GM23338 (cell line): ENCODE results near the gene MAP4K4. TPM values are rescaled to one million over a fixed set of nuclear protein-coding genes. Genes with fewer than 3 reads are reported as not detected.

ENCODE experiments used
- ATAC-seq: fragments of 200-7000 bp; cut with Tn5 transposase; 3 replicates; pipeline ENCODE4 v1.9.1; 2020
- DNase-seq: peaks from one replicate; pipeline ENCODE4 v3.0.0-alpha.2; 2015; ENCODE audit warnings: low spot score
- H2AFZ ChIP-seq: fragments of 200-600 bp; sonication (generic); 2 replicates; pipeline ENCODE4 v1.8.0; 2016; ENCODE audit warnings: antibody characterized with exemption, mild to moderate bottlenecking, moderate library complexity
- H3F3A ChIP-seq: fragments of 200-600 bp; sonication (generic); replicated peaks from 2 replicates; pipeline ENCODE4 v1.8.0; 2017; ENCODE audit warnings: antibody characterized with exemption, mixed run types, low read depth
- H3K27ac ChIP-seq: fragments of 200-600 bp; sonication (generic); 2 replicates; pipeline ENCODE4 v1.6.1; 2016; ENCODE audit warnings: low read depth
- H3K27me3 ChIP-seq: fragments of 200-600 bp; sonication (generic); 2 replicates; pipeline ENCODE4 v1.8.0; 2016; ENCODE audit warnings: mild to moderate bottlenecking, mixed run types, moderate library complexity; ENCODE audit not compliant: insufficient read depth
- H3K36me3 ChIP-seq: fragments of 200-600 bp; sonication (generic); 2 replicates; pipeline ENCODE4 v1.8.0; 2016; ENCODE audit warnings: mild to moderate bottlenecking; ENCODE audit not compliant: insufficient read depth
- H3K4me1 ChIP-seq: fragments of 200-600 bp; sonication (generic); 2 replicates; pipeline ENCODE4 v1.8.0; 2016; ENCODE audit warnings: mild to moderate bottlenecking, moderate library complexity; ENCODE audit not compliant: insufficient read depth
- H3K4me2 ChIP-seq: fragments of 200-600 bp; sonication (generic); 2 replicates; pipeline ENCODE4 v1.7.1; 2017; ENCODE audit warnings: mixed run types
- H3K4me3 ChIP-seq: fragments of 200-600 bp; sonication (generic); 2 replicates; pipeline ENCODE4 v1.6.1; 2016; ENCODE audit warnings: mixed run types
- H3K79me2 ChIP-seq: fragments of 200-600 bp; sonication (generic); replicated peaks from 2 replicates; pipeline ENCODE4 v1.8.0; 2017; ENCODE audit warnings: mild to moderate bottlenecking; ENCODE audit not compliant: insufficient read depth
- H3K9me2 ChIP-seq: fragments of 200-600 bp; sonication (generic); 2 replicates; pipeline ENCODE4 v1.8.0; 2017; ENCODE audit not compliant: insufficient read depth
- H4K20me1 ChIP-seq: fragments of 200-600 bp; sonication (generic); replicated peaks from 2 replicates; pipeline ENCODE4 v1.8.0; 2017; ENCODE audit warnings: mild to moderate bottlenecking; ENCODE audit not compliant: insufficient read depth
- H3K27ac Mint-ChIP-seq: 2 replicates; pipeline ENCODE4 v1.8.0; 2020; ENCODE audit warnings: inconsistent platforms, mild to moderate bottlenecking, moderate library complexity, mixed read lengths
- H3K27me3 Mint-ChIP-seq: 3 replicates; pipeline ENCODE4 v1.8.0; 2022; ENCODE audit warnings: low read depth, mild to moderate bottlenecking, moderate library complexity, mixed read lengths, inconsistent platforms; ENCODE audit not compliant: insufficient read depth, poor library complexity
- H3K36me3 Mint-ChIP-seq: 3 replicates; pipeline ENCODE4 v1.8.0; 2021; ENCODE audit warnings: low read depth, mild to moderate bottlenecking, inconsistent platforms, moderate library complexity, mixed read lengths
- H3K4me1 Mint-ChIP-seq: 3 replicates; pipeline ENCODE4 v1.8.0; 2020; ENCODE audit warnings: mild to moderate bottlenecking, inconsistent platforms, mixed read lengths
- H3K4me3 Mint-ChIP-seq: 3 replicates; pipeline ENCODE4 v1.8.0; 2021; ENCODE audit warnings: moderate library complexity, mild to moderate bottlenecking, inconsistent platforms, mixed read lengths
- H3K9me3 Mint-ChIP-seq: 3 replicates; pipeline ENCODE4 v1.8.0; 2020; ENCODE audit warnings: moderate library complexity, mild to moderate bottlenecking, inconsistent platforms, mixed read lengths
- CREB1 ChIP-seq: fragments of 250-450 bp; sonication (Bioruptor Pico); IDR thresholded peaks from 2 replicates; pipeline ENCODE4 v1.5.0; 2020; ENCODE audit warnings: low read depth, mild to moderate bottlenecking, moderate library complexity
- CTCF ChIP-seq, 2 experiments: fragments of 200-600 bp in 1 of 2; sonication (generic) in 1 of 2; conservative IDR thresholded peaks; 2 replicates each; pipeline versions ENCODE4 v1.5.1 to v1.6.1; 2016 to 2017; ENCODE audit warnings: antibody characterized with exemption in 2 of 2, low read depth in 2 of 2, mild to moderate bottlenecking in 2 of 2, moderate library complexity in 1 of 2
- EZH2 ChIP-seq: fragments of 200-600 bp; sonication (generic); IDR thresholded peaks from one replicate; pipeline ENCODE4 v1.8.0; 2017; ENCODE audit warnings: antibody characterized with exemption, mild to moderate bottlenecking, low read depth; ENCODE audit not compliant: unreplicated experiment
- NANOG ChIP-seq: IDR thresholded peaks from 2 replicates; pipeline ENCODE4 v1.6.1; 2016; ENCODE audit warnings: antibody characterized with exemption, borderline replicate concordance
- POLR2AphosphoS5 ChIP-seq: IDR thresholded peaks from 2 replicates; pipeline ENCODE4 v1.6.1; 2016; ENCODE audit warnings: antibody characterized with exemption, low read depth
- REST ChIP-seq: IDR thresholded peaks from one replicate; pipeline ENCODE4 v1.6.1; 2018; ENCODE audit warnings: antibody characterized with exemption; ENCODE audit not compliant: unreplicated experiment
- STAT1 ChIP-seq: IDR thresholded peaks from one replicate; pipeline ENCODE4 v1.6.1; 2016; ENCODE audit warnings: antibody characterized with exemption; ENCODE audit not compliant: unreplicated experiment
- ZNF462 ChIP-seq: fragments of 250-450 bp; sonication (Bioruptor Pico); IDR thresholded peaks from 2 replicates; pipeline ENCODE4 v1.5.0; 2020; ENCODE audit warnings: mild to moderate bottlenecking, moderate library complexity
- polyA plus RNA-seq: library from polyadenylated mRNA; unstranded; fragments of >200 nt; fragmentation: Nextera tagmentation; extraction: Ambion mirVana; gene quantifications from 2 replicates; pipeline ENCODE4 v1.2.1, GENCODE V29; 2016
- total RNA-seq: library from RNA; depleted of rRNA; stranded (reverse); fragments of >200 nt; shearing (Covaris generic); gene quantifications from 2 replicates; pipeline ENCODE4 v1.2.3, GENCODE V29; 2014

The MAP4K4 gene
- total and polyA plus RNA-seq, 2 experiments from 2014 or later = 34.6 to 99.2 TPM

GRCh38 chr2:101859604-101860003 lies 162.1 kb downstream of the MAP4K4 start (continued):
- TF ChIP-seq ZNF462 (CRISPR knock-in tag) (no peak), EZH2 (no peak), CREB1 (CRISPR knock-in tag) (no peak)

GRCh38 chr2:101860157-101860556 lies 162.7 kb downstream of the MAP4K4 start:
- H3K9me2 ChIP-seq = no peaks in the 10 kb centered on the region
- Mint-ChIP-seq H3K4me1 (peaks cover 18% of the 10 kb centered on the region), H3K9me3 (no peaks in the 10 kb centered on the region), H3K27ac (no peak overlapping the region), H3K36me3 (peaks cover 51% of the 10 kb centered on the region), H3K4me3 (no peak overlapping the region), H3K27me3 (peaks cover 3% of the 10 kb centered on the region)
- H3K27ac ChIP-seq = no peak overlapping the region
- peaks cover 20% of the 10 kb centered on the region for H3K36me3 ChIP-seq
- no peak overlapping the region for H2AFZ ChIP-seq
- H3K4me2 ChIP-seq = no peak overlapping the region
- no peaks in the 10 kb centered on the region; the same call in 1 of the 2 replicates for H3K4me1 ChIP-seq
- H3K4me3 ChIP-seq = no peak overlapping the region
- no peaks in the 10 kb centered on the region for H3F3A ChIP-seq
- TF ChIP-seq NANOG (no peak), STAT1 (no peak), POLR2AphosphoS5 (no peak), CTCF (conservative IDR thresholded peaks at IDR 0.05; ENCODE audit: low read depth in 2 of 2) (peak; percentile 35 to 49), REST (no peak), EZH2 (no peak)
- ATAC-seq (peak; percentile 85), DNase-seq (peak; percentile 37)
- no peaks in the 10 kb centered on the region for H3K27me3 ChIP-seq
- H4K20me1 ChIP-seq = peaks cover 5% of the 10 kb centered on the region; the same call in 1 of the 2 replicates
- no peaks in the 10 kb centered on the region for H3K79me2 ChIP-seq
